Activated naive CD4-positive, alpha-beta T cell treated with anti-CD3 and anti-CD28 coated beads, Interleukin-2, amount 10 ng/mL, durations not matched to agents 7 days and 5 days (primary cell): ENCODE measurements around the gene KDSR.

Experiments
- CTCF ChIA-PET: fragments of 350-600 bp; sonication (Branson Sonifier 250); formaldehyde crosslinking; loops from one replicate; lab custom pipeline; 2021; ENCODE audit warnings: antibody characterized with exemption; lab: Charles Lee
- DNase-seq: peaks from one replicate; pipeline ENCODE4 v3.0.0-alpha.2; 2020
- H3K27ac Mint-ChIP-seq: one replicate; pipeline ENCODE4 v1.8.0; 2021; ENCODE audit warnings: mild to moderate bottlenecking, moderate library complexity, mixed read lengths
- H3K27me3 Mint-ChIP-seq: one replicate; pipeline ENCODE4 v1.8.0; 2021; ENCODE audit warnings: mild to moderate bottlenecking, mixed read lengths
- H3K36me3 Mint-ChIP-seq: one replicate; pipeline ENCODE4 v1.8.0; 2021; ENCODE audit warnings: mixed read lengths
- H3K4me1 Mint-ChIP-seq: one replicate; pipeline ENCODE4 v1.8.0; 2021; ENCODE audit warnings: mixed read lengths
- H3K4me3 Mint-ChIP-seq: one replicate; pipeline ENCODE4 v1.8.0; 2021; ENCODE audit warnings: mild to moderate bottlenecking, moderate library complexity, mixed read lengths
- H3K9me3 Mint-ChIP-seq: one replicate; pipeline ENCODE4 v1.8.0; 2021; ENCODE audit warnings: mixed read lengths

Gene KDSR, protein sequence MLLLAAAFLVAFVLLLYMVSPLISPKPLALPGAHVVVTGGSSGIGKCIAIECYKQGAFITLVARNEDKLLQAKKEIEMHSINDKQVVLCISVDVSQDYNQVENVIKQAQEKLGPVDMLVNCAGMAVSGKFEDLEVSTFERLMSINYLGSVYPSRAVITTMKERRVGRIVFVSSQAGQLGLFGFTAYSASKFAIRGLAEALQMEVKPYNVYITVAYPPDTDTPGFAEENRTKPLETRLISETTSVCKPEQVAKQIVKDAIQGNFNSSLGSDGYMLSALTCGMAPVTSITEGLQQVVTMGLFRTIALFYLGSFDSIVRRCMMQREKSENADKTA

DNA sequence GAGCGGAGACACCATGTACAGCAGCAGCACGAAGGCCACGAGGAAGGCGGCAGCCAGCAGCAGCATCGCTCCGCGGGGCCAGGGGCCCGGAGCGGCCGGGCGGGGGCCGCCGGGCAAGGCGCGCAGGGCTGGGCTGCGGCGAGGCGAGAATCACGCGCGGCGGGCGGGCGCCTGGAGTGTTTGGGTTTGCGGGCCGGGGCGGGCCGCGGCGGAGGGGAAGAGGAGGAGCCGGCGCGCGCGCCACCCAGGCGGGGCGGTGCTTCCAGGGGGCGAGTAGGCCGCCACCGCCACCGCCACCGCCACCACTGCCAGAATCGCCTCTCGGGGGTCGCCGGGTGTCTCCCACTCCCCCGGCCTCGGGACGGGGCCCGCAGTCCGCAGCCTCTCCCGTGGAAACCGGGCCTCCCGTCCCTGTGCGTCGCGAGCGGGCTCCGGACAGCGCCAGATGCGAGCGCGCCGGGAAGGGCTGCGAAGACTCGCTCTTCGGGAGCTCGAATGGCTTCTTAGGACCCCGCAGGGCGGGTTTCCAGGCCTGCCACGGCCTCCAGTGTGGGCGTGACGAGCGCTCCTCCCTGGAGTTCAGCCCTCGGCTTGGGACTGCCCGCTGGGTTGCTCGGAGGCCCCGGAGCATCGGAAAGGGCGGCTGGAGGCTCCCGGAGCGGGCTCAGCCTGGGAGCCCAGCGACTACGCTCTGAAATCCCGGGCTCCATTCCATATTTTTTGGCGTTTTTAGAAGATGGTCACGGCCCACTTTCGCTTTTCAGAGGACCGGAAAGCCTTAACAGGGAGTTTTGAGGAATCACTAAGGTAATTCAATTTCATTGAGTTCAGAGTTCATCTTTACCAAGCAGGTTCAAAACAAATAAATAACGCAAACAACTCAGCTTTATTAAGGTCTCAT lies at the start of gene KDSR:
KDSR (minus strand) TSS at position 154 of the 901 bp plus-strand sequence; CDS start at position 66, 88 bp downstream.
- peak within 1 kb of the TSS; percentile 86 for H3K4me3 Mint-ChIP-seq
- H3K27ac Mint-ChIP-seq, result peak within 1 kb of the TSS; percentile 90
- peaks cover 35% of the 10 kb centered on the region for H3K36me3 Mint-ChIP-seq
- H3K4me1 Mint-ChIP-seq, result peaks cover 44% of the 10 kb centered on the region
- CTCF ChIA-PET, result interaction anchor here (0.6 kb wide), 1 partner anchor 48 kb away, joined by 3 read pairs; no protein-coding TSS in a partner anchor
- peak; percentile 88 for DNase-seq
- H3K27me3 Mint-ChIP-seq, result no peaks in the 10 kb centered on the region
- H3K9me3 Mint-ChIP-seq, result peaks cover 19% of the 10 kb centered on the region

DNA sequence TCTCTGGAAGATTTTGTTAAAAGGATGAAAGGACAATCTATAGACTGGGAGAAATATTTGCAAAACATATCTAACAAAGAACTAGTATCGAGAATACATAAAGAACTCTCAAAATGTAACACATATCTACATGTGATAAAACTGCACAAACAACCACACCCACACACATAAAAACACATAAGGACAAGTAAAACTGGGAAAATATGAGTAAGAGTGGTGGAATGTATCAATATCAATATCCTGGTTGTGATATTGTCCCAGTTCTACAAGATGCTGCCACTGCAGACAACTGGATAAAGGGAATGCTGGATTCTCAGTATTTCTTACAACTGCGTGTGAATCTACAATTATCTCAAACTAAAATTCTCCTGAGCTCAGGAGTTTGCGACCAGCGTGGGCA lies 45.9 kb upstream of the KDSR start:
- H3K27ac Mint-ChIP-seq, result no peak overlapping the region
- CTCF ChIA-PET, result no interaction called here

DNA sequence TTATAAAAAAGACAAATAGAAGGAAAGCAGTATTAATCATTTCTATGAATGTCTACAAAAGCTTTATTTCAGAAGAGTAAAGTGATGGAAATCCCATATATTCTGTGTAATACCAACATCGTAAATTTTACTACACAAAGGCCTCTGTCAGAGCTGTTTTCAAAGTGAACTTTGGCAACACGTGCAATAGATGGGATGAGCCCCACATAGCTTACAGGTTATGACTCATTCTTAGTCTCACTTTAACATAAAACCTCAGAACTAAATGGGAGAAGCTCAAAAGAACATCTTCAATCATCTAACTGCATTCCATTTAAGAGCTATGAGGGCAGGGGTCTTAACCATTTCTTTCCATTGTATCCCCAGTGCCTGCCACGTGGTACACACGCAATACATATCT lies 43.8 kb upstream of the KDSR start:
- Mint-ChIP-seq H3K27ac (peak overlapping the region; percentile 84), H3K4me3 (no peak overlapping the region), H3K9me3 (no peaks in the 10 kb centered on the region), H3K27me3 (no peaks in the 10 kb centered on the region), H3K36me3 (peaks cover 73% of the 10 kb centered on the region), H3K4me1 (peaks cover 57% of the 10 kb centered on the region)
- CTCF ChIA-PET, result interaction anchor here (0.6 to 1.4 kb wide), 3 partner anchors 11 to 18 kb away, joined by 3 to 8 read pairs (median 4); partner anchors contain the start of gene VPS4B
- no peak for DNase-seq

More for the DNA sequence above, 45.9 kb upstream of the KDSR start:
- no peak for DNase-seq
- Mint-ChIP-seq H3K27me3 (no peaks in the 10 kb centered on the region), H3K4me3 (no peak overlapping the region), H3K4me1 (peaks cover 47% of the 10 kb centered on the region), H3K36me3 (peaks cover 55% of the 10 kb centered on the region), H3K9me3 (no peaks in the 10 kb centered on the region)

DNA sequence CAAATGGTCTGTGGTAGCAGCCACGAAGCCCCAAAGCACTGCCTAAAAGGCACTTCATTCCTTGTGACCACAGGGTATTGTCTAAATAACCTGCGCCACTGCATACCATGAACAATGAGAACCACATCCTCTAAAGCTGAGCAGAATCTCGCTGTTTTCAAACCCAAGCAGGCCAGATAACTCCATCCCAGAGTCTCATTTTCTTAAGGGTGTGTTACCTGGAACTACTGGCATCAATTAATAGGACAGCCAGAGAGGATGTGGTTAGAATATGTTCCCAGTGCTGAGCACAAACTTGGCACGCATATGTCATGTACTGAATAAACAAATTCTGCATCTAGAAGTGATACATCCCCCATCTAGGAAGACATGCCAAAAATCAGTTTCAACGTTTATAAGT lies 42.3 kb upstream of the KDSR start:
- Mint-ChIP-seq H3K36me3 (peaks cover 67% of the 10 kb centered on the region), H3K4me3 (no peak overlapping the region), H3K9me3 (no peaks in the 10 kb centered on the region), H3K27ac (peak overlapping the region; percentile 86), H3K27me3 (no peaks in the 10 kb centered on the region), H3K4me1 (peaks cover 55% of the 10 kb centered on the region)
- CTCF ChIA-PET, result interaction anchor here (0.5 to 1.5 kb wide), 2 partner anchors 15 to 30 kb away, joined by 4 to 7 read pairs; no protein-coding TSS in a partner anchor
- DNase-seq, result peak; percentile 45

DNA sequence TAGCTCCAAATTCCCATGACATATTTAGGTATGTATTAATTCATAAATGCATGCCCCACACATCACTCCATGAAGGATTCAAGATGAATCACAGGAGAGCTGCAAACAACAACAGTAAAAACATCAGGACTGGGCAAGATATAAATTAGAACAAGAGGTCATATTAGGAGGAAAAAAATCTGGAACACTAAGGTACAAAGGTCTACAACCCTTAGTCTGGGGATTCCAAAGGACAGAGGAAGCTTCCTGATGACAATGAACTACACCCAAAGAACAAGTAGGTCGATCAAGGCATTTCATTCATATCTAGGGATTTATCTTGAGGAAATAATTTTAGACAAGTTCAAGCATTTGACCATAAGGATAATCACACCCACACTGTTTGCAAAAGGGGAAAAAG lies 40.7 kb upstream of the KDSR start:
- CTCF ChIA-PET, result interaction anchor here (1.0 kb wide), 1 partner anchor 383 kb away, joined by 3 read pairs; no protein-coding TSS in a partner anchor
- Mint-ChIP-seq H3K9me3 (no peaks in the 10 kb centered on the region), H3K4me3 (no peak overlapping the region), H3K27me3 (no peaks in the 10 kb centered on the region), H3K27ac (peak overlapping the region; percentile 46), H3K4me1 (peaks cover 49% of the 10 kb centered on the region), H3K36me3 (peaks cover 65% of the 10 kb centered on the region)
- DNase-seq, result no peak

DNA sequence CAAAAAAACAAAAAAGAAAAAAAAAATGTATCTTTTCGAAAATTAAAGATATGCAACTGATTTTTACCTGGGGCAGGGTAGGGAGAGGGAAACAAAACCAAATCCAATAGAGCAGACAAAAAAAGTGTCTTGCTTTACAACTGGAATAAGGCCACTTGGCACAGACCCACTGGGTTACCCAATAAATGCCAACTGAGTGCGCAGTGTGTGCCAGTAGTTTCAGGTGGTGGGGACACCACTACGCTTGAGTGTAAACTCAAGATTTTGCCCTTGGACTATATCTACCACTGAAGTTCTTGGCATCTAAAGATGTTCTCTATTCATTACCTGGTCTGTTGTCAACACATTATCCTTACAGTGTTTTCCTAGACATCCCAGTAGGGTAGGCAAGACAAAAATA lies 39.0 kb upstream of the KDSR start:
- Mint-ChIP-seq H3K36me3 (peaks cover 69% of the 10 kb centered on the region), H3K27me3 (no peaks in the 10 kb centered on the region), H3K9me3 (no peaks in the 10 kb centered on the region), H3K4me3 (no peak overlapping the region), H3K27ac (no peak overlapping the region), H3K4me1 (peaks cover 44% of the 10 kb centered on the region)
- DNase-seq, result no peak
- CTCF ChIA-PET, result no interaction called here

DNA sequence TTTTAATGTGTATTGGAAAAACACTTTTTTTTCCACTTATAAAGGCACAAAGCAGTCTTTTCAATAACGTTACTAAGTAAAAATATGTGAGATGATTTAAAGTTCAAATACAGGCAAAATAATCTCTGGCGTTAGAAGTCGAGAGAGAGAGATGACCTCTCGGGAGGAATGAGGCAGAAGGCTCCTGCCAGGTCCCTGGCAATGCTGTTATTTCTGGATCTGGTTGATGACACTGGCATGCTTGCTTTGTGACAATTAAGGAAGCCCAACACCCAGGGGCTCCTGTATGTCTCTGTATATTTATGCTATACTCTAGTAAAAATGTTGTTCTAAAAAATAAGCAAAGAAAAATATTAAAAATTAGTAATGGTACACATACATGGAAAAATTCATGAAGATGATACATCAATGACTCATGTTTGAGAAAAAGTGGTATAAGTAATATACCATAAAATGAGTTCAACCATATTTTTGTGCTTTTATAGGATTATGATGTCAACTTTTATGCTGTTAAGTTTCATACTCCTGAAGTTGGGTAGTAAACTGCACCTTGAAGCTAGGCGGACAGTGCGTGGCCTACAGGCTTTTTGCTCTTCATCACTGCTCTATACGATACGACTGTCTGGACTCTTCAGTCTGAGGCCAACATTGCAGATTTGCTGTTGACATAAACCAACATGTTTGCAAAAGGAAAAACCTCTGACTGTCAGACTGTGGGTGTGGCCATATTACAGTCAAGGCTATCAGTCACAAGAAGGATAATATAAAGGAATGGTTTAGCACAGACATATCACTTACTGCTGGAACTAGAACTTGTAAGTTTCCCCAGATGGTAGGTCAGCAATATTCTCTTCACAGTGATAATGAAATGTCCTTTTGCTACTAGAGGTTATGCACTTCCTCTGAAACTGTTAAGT lies 35.5 kb upstream of the KDSR start:
- no peak overlapping the region for H3K27ac Mint-ChIP-seq
- peaks cover 62% of the 10 kb centered on the region for H3K36me3 Mint-ChIP-seq
- H3K4me3 Mint-ChIP-seq, result no peak overlapping the region
- CTCF ChIA-PET, result interaction anchor here (0.5 kb wide), 1 partner anchor 405 kb away, joined by 3 read pairs; no protein-coding TSS in a partner anchor
- peaks cover 20% of the 10 kb centered on the region for H3K4me1 Mint-ChIP-seq
- DNase-seq, result no peak
- no peaks in the 10 kb centered on the region for H3K27me3 Mint-ChIP-seq
- H3K9me3 Mint-ChIP-seq, result no peaks in the 10 kb centered on the region

DNA sequence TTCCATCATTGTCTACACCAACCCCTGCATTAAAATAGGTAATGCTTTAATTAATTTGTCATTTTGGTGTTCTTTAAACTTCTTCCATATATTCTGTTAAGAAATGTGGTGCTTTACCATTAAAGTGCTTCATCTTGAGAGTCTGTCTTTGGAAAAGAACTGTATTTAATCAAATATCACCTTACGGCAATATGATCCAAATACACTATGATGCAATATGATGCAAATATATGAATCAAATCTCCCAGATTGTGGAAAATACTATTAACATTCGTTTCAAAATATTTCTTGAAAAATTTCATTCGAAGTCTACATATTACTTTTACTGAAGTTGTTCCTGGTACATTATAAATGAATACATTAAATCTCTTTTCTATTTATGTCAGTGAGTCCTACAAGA lies 32.3 kb upstream of the KDSR start:
- peaks cover 59% of the 10 kb centered on the region for H3K36me3 Mint-ChIP-seq
- H3K27me3 Mint-ChIP-seq, result no peaks in the 10 kb centered on the region
- H3K27ac Mint-ChIP-seq, result peak overlapping the region; percentile 37
- CTCF ChIA-PET, result no interaction called here
- peaks cover 14% of the 10 kb centered on the region for H3K4me1 Mint-ChIP-seq
- DNase-seq, result no peak
- H3K4me3 Mint-ChIP-seq, result no peak overlapping the region
- H3K9me3 Mint-ChIP-seq, result no peaks in the 10 kb centered on the region

DNA sequence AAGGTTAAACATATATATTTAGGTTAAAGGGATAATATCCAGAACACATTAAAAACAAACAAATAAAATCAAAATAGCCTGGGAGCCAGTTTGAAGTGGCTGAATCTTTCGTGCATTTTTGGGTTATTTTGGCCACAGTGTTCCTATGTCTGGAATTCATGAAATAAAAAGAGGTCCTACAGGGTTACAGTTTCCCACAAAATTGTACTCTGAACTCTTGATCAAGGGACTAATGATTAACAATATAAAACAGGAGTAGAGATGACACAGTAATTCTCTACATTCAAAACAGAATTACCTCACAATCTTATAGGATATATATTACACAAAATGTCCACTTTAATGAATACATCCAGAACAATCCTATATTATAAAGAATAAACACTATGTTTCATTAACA lies 30.3 kb upstream of the KDSR start:
- CTCF ChIA-PET, result no interaction called here
- no peak for DNase-seq
- H3K27ac Mint-ChIP-seq, result no peak overlapping the region
- H3K9me3 Mint-ChIP-seq, result no peaks in the 10 kb centered on the region
- no peak overlapping the region for H3K4me3 Mint-ChIP-seq
- peaks cover 10% of the 10 kb centered on the region for H3K4me1 Mint-ChIP-seq
- peaks cover 49% of the 10 kb centered on the region for H3K36me3 Mint-ChIP-seq
- H3K27me3 Mint-ChIP-seq, result no peaks in the 10 kb centered on the region

DNA sequence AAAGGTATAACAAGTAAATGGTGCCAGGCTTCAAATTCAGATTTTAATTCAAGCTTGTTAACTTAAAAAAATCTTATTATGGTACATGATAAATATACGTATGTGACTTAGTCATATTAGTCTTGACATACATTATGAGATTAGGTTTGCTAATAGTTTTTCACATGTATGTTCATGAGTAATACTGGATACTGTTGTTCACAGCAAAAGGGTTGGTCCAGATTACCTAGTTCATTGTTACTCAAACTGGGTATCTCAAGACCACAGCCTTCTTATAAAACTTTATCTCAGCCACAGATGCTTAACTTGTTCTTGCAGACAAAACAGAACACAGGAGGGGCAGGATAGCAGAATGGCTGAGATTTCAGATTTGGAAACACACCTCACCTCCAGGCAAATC lies 28.5 kb upstream of the KDSR start:
- peaks cover 45% of the 10 kb centered on the region for H3K36me3 Mint-ChIP-seq
- no peak for DNase-seq
- no peak overlapping the region for H3K27ac Mint-ChIP-seq
- CTCF ChIA-PET, result interaction anchor here (0.6 to 1.8 kb wide), 2 partner anchors 15 to 30 kb away, joined by 3 to 4 read pairs; no protein-coding TSS in a partner anchor
- no peak overlapping the region for H3K4me3 Mint-ChIP-seq
- peaks cover 7% of the 10 kb centered on the region for H3K4me1 Mint-ChIP-seq
- no peaks in the 10 kb centered on the region for H3K27me3 Mint-ChIP-seq
- no peaks in the 10 kb centered on the region for H3K9me3 Mint-ChIP-seq

DNA sequence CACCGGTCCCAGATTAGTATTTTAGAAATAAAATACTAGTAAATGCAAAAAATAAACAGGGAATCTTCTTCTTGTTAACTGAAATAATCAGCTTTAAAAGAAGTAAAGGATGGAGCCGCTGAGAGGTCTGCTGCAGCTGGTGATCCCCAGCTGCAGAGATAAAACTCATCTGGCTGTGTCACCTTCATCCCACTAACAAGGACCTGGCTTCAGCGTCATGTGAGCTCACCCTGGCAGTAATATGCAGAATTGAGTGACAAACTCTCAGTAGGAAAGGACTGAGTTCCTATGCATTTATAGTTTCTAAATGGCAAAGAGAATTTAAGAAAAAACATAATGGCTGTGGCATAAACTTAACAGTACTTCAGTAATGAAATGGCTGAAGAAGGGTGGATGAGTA lies 27.9 kb upstream of the KDSR start:
- no peak for DNase-seq
- Mint-ChIP-seq H3K27ac (no peak overlapping the region), H3K36me3 (peaks cover 41% of the 10 kb centered on the region), H3K4me1 (peaks cover 2% of the 10 kb centered on the region), H3K9me3 (no peaks in the 10 kb centered on the region), H3K4me3 (no peak overlapping the region), H3K27me3 (no peaks in the 10 kb centered on the region)
- CTCF ChIA-PET, result interaction anchor here (0.6 to 1.8 kb wide), 2 partner anchors 16 to 29 kb away, joined by 3 to 4 read pairs; no protein-coding TSS in a partner anchor

DNA sequence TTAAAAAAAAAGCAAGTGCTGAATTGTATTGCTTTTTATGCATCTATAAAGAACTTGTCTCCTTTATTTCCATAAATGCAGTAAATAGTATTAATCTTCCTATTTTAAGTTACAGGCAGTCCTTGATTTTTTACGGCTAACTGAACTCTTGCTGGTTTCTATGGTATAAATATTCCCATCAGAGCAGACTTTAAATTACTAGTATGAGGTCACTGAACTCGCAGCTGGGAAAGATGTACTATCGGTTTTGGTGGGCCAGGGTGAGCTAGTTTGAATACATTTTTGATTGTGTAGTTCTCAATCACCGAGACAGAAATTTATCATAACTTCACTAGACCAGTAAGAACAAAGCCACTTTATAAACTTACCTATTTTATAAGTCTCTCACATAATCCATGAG lies 20.9 kb upstream of the KDSR start:
- Mint-ChIP-seq H3K9me3 (peaks cover 2% of the 10 kb centered on the region), H3K27ac (no peak overlapping the region), H3K36me3 (peaks cover 41% of the 10 kb centered on the region), H3K4me3 (no peak overlapping the region), H3K4me1 (no peaks in the 10 kb centered on the region), H3K27me3 (no peaks in the 10 kb centered on the region)
- CTCF ChIA-PET, result no interaction called here
- DNase-seq, result no peak

DNA sequence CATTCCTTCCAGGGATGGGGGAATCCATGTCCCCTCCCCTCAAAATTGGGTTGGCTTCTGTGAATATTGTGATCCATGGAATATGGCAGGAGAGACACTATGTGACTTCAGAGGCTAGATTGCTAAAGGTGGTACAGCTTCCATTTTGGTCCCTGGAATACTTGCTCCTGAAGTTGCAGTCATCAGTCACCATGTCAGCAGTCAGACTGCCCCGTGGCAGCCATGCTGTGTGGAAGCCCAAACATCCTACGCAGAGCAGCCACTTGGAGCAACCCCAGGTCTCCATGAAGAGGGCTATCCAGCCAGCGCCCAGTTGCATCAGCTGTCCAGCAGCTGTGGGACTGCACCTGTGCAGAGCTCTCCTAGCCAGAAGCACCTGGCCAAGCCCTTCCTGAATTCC lies 15.8 kb upstream of the KDSR start:
- H3K4me3 Mint-ChIP-seq, result no peak overlapping the region
- H3K27me3 Mint-ChIP-seq, result no peaks in the 10 kb centered on the region
- H3K4me1 Mint-ChIP-seq, result peaks cover 21% of the 10 kb centered on the region
- DNase-seq, result no peak
- peaks cover 28% of the 10 kb centered on the region for H3K36me3 Mint-ChIP-seq
- no peak overlapping the region for H3K27ac Mint-ChIP-seq
- peaks cover 4% of the 10 kb centered on the region for H3K9me3 Mint-ChIP-seq
- CTCF ChIA-PET, result interaction anchor here (0.9 to 1.2 kb wide), 2 partner anchors 56 to 663 kb away, joined by 3 read pairs; no protein-coding TSS in a partner anchor
